ENCODE data around the gene JAKMIP1. TPM values are rescaled to one million over a fixed set of nuclear protein-coding genes. Genes with fewer than 3 reads are reported as not detected.
A peak's percentile ranks its signal among the peaks of the same experiment; 100 is the strongest.

The JAKMIP1 gene
- total RNA-seq, 1 donor from 2014 or later, result 11.3 TPM

DNA sequence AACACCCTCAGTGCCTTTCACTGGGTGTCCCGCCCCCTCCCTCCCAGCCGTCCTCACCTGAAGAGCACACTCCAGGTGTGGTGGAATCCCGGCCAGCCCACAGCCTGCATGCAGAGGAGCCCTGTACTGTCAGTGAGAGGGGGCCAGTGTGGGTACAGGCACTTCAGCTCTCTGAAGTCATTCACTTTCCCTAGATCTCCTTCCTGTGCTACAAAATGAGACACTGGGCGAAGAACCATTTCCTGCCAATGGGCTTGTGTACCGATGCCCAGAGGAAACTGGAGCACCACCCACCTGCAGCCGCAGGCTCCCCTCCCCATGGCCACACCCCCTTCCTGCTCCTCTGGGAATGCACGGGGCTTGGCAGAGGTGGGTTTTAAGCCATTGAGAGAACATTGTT is 108.2 kb downstream of the JAKMIP1 start:
- DNase-seq (ENCODE audit: low spot score), result no peak
- H3K4me1 Mint-ChIP-seq (ENCODE audit: low read depth), result peaks cover 15% of the 10 kb centered on the region
- no peaks in the 10 kb centered on the region for H3K9me3 Mint-ChIP-seq
- H3K4me3 Mint-ChIP-seq (ENCODE audit: low read depth), result peak overlapping the region; percentile 5
- H3K27me3 Mint-ChIP-seq (ENCODE audit: low read depth), result peaks cover 1% of the 10 kb centered on the region
- no peak overlapping the region for H3K27ac Mint-ChIP-seq
- intact Hi-C loops (cut with micrococcal nuclease), result no loop called here
- no peaks in the 10 kb centered on the region for H3K36me3 Mint-ChIP-seq (ENCODE audit: low read depth)

- Mint-ChIP-seq H3K9me3 (no peaks in the 10 kb centered on the region), H3K36me3 (ENCODE audit: low read depth) (peaks cover 4% of the 10 kb centered on the region), H3K4me3 (ENCODE audit: low read depth) (no peak overlapping the region), H3K4me1 (ENCODE audit: low read depth) (peaks cover 15% of the 10 kb centered on the region), H3K27me3 (ENCODE audit: low read depth) (peaks cover 1% of the 10 kb centered on the region), H3K27ac (no peak overlapping the region)
- no peak for DNase-seq (ENCODE audit: low spot score)
- intact Hi-C loops (cut with micrococcal nuclease), result no loop called here
Observed at GRCh38 chr4:6090931-6091330, 109.4 kb downstream of the JAKMIP1 start.

DNA sequence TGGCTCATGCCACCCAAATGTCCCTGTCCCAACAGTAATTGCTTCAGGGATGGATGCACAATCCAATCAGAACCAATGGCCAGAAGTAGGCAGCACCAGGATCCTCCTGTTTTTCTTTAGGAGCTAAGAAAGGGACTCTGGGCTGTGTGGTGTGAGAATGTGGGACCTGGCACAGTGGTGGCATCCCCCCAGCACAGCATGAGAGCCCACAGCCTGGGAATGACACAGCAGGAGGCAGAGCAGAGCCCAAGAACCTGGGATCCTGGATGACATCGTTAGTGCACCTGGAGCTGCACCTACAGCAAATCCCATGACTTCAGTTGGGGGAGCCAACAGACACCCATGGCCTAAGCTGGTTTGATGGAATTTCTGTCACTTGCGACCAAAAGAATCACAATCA is 111.4 kb downstream of the JAKMIP1 start:
- Mint-ChIP-seq H3K4me3 (ENCODE audit: low read depth) (no peak overlapping the region), H3K27ac (no peak overlapping the region), H3K9me3 (no peaks in the 10 kb centered on the region), H3K27me3 (ENCODE audit: low read depth) (no peaks in the 10 kb centered on the region), H3K4me1 (ENCODE audit: low read depth) (peaks cover 10% of the 10 kb centered on the region), H3K36me3 (ENCODE audit: low read depth) (peaks cover 11% of the 10 kb centered on the region)
- intact Hi-C loops (cut with micrococcal nuclease), result no loop called here
- no peak for DNase-seq (ENCODE audit: low spot score)

DNA sequence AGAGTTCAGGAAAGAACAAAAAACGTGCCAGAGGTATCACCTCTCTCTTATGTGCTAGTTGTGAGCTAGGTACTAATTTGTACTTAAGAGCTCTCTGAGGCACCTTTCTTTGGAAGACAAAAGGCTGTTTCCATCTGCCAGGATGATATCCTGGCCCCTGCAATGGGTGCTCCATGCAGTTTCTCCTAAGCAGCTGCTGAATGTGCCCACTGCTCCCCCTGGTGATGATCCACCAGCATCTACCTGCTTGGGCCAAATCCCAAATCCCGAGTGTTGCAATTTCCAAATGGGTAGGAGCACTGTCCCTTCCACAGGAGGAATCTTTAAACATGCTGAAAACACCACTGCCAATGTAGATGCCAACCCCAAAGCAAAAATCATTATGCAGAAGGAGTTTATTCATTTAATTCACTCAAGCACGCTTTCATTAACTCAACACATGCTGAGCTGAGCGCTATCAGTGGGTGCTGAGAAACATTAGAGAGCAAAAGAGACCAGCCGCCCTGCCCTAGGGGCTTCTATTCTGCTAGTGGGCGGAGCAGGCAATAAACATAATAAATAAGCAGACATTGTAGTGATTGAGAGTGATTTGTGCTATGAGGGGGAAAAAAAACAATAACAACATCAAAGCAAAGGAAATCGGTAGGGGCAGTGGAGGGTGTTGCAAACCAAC is 112.5 kb downstream of the JAKMIP1 start:
- intact Hi-C loops (cut with micrococcal nuclease), result no loop called here
- DNase-seq (ENCODE audit: low spot score), result no peak
- H3K4me3 Mint-ChIP-seq (ENCODE audit: low read depth), result no peak overlapping the region

GRCh38 chr4:6086846-6087245 is 113.5 kb downstream of the JAKMIP1 start:
- no peaks in the 10 kb centered on the region for H3K27me3 Mint-ChIP-seq (ENCODE audit: low read depth)
- DNase-seq (ENCODE audit: low spot score), result no peak
- no peak overlapping the region for H3K4me3 Mint-ChIP-seq (ENCODE audit: low read depth)
- no peaks in the 10 kb centered on the region for H3K4me1 Mint-ChIP-seq (ENCODE audit: low read depth)
- H3K36me3 Mint-ChIP-seq (ENCODE audit: low read depth), result peaks cover 17% of the 10 kb centered on the region
- no peak overlapping the region for H3K27ac Mint-ChIP-seq
- H3K9me3 Mint-ChIP-seq, result no peaks in the 10 kb centered on the region
- intact Hi-C loops (cut with micrococcal nuclease), result no loop called here

More for the DNA sequence above, 112.5 kb downstream of the JAKMIP1 start:
- peaks cover 6% of the 10 kb centered on the region for H3K4me1 Mint-ChIP-seq (ENCODE audit: low read depth)
- H3K9me3 Mint-ChIP-seq, result no peaks in the 10 kb centered on the region
- no peak overlapping the region for H3K27ac Mint-ChIP-seq
- no peaks in the 10 kb centered on the region for H3K27me3 Mint-ChIP-seq (ENCODE audit: low read depth)
- H3K36me3 Mint-ChIP-seq (ENCODE audit: low read depth), result peaks cover 11% of the 10 kb centered on the region

GRCh38 chr4:6085691-6086628 is 114.4 kb downstream of the JAKMIP1 start:
- intact Hi-C loops (cut with micrococcal nuclease), result no loop called here
- Mint-ChIP-seq H3K9me3 (no peaks in the 10 kb centered on the region), H3K27me3 (ENCODE audit: low read depth) (no peaks in the 10 kb centered on the region), H3K4me3 (ENCODE audit: low read depth) (no peak overlapping the region), H3K36me3 (ENCODE audit: low read depth) (peaks cover 26% of the 10 kb centered on the region), H3K4me1 (ENCODE audit: low read depth) (no peaks in the 10 kb centered on the region), H3K27ac (no peak overlapping the region)
- no peak for DNase-seq (ENCODE audit: low spot score)

- Mint-ChIP-seq H3K4me3 (ENCODE audit: low read depth) (no peak overlapping the region), H3K27me3 (ENCODE audit: low read depth) (no peaks in the 10 kb centered on the region), H3K36me3 (ENCODE audit: low read depth) (peaks cover 32% of the 10 kb centered on the region), H3K9me3 (no peaks in the 10 kb centered on the region), H3K27ac (no peak overlapping the region), H3K4me1 (ENCODE audit: low read depth) (no peaks in the 10 kb centered on the region)
- intact Hi-C loops (cut with micrococcal nuclease), result no loop called here
- DNase-seq (ENCODE audit: low spot score), result no peak
Observed at GRCh38 chr4:6085028-6085690, 115.2 kb downstream of the JAKMIP1 start.

- DNase-seq (ENCODE audit: low spot score), result no peak
- no peaks in the 10 kb centered on the region for H3K4me1 Mint-ChIP-seq (ENCODE audit: low read depth)
- intact Hi-C loops (cut with micrococcal nuclease), result loop anchor here (5.0 kb wide), 1 partner anchor 247 kb away; no protein-coding TSS in a partner anchor
- H3K36me3 Mint-ChIP-seq (ENCODE audit: low read depth), result peaks cover 33% of the 10 kb centered on the region
- no peak overlapping the region for H3K4me3 Mint-ChIP-seq (ENCODE audit: low read depth)
- H3K9me3 Mint-ChIP-seq, result no peaks in the 10 kb centered on the region
- H3K27me3 Mint-ChIP-seq (ENCODE audit: low read depth), result no peaks in the 10 kb centered on the region
- H3K27ac Mint-ChIP-seq, result no peak overlapping the region
Observed at GRCh38 chr4:6079965-6080364, 120.4 kb downstream of the JAKMIP1 start.

DNA sequence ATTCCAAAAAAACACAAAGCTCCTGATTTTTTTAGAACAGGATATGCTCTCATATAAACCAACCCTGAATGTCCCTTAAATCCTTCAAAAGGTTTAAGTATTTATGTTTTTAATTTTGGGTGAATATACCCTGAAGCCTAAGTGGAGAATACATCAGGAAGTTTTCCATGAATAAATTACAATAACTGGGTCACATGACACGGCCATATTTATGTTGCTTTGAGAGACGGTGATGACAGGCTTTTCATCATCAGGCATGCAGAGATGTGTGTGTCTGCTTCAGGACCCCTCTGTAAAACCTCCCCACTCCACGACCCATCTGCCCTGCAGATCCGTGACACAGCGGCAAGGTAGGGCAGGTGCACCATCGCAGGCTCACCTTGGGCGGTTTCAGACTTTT is 121.8 kb downstream of the JAKMIP1 start:
- peaks cover 27% of the 10 kb centered on the region for H3K36me3 Mint-ChIP-seq (ENCODE audit: low read depth)

GRCh38 chr4:6076391-6076790 is 124.0 kb downstream of the JAKMIP1 start:
- H3K36me3 Mint-ChIP-seq (ENCODE audit: low read depth), result peaks cover 18% of the 10 kb centered on the region
- no peak overlapping the region for H3K27ac Mint-ChIP-seq
- no peak overlapping the region for H3K4me3 Mint-ChIP-seq (ENCODE audit: low read depth)
- no peaks in the 10 kb centered on the region for H3K4me1 Mint-ChIP-seq (ENCODE audit: low read depth)
- H3K9me3 Mint-ChIP-seq, result no peaks in the 10 kb centered on the region
- no peak for DNase-seq (ENCODE audit: low spot score)
- no peaks in the 10 kb centered on the region for H3K27me3 Mint-ChIP-seq (ENCODE audit: low read depth)
- intact Hi-C loops (cut with micrococcal nuclease), result loop anchor here (5.0 kb wide), 1 partner anchor 251 kb away; no protein-coding TSS in a partner anchor

More for the DNA sequence above, 121.8 kb downstream of the JAKMIP1 start:
- Mint-ChIP-seq H3K9me3 (no peaks in the 10 kb centered on the region), H3K27ac (no peak overlapping the region), H3K4me1 (ENCODE audit: low read depth) (no peaks in the 10 kb centered on the region), H3K27me3 (ENCODE audit: low read depth) (no peaks in the 10 kb centered on the region), H3K4me3 (ENCODE audit: low read depth) (no peak overlapping the region)
- intact Hi-C loops (cut with micrococcal nuclease), result loop anchor here (5.0 kb wide), 1 partner anchor 249 kb away; no protein-coding TSS in a partner anchor
- no peak for DNase-seq (ENCODE audit: low spot score)

DNA sequence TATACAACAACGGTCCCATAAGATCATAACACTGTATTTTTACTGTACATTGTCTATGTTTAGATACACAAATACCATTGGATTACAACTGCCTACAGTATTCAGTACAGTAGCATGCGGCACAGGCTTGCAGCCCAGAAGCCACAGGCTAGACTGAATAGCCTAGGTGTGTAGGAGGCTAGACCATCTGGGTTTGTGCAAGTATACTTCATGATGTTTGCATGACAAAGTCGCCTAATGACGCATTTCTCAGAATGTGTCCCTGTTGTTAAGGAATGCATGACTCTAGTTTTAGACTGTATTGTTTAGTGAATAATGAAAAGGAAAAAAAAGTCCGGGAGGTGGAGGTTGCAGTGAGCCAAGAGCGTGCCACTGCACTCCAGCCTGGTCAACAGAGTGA is 125.6 kb downstream of the JAKMIP1 start:
- peaks cover 6% of the 10 kb centered on the region for H3K36me3 Mint-ChIP-seq (ENCODE audit: low read depth)
- no peak for DNase-seq (ENCODE audit: low spot score)
- H3K4me1 Mint-ChIP-seq (ENCODE audit: low read depth), result no peaks in the 10 kb centered on the region
- no peaks in the 10 kb centered on the region for H3K27me3 Mint-ChIP-seq (ENCODE audit: low read depth)
- intact Hi-C loops (cut with micrococcal nuclease), result loop anchor here (5.0 kb wide), 1 partner anchor 253 kb away; no protein-coding TSS in a partner anchor
- H3K27ac Mint-ChIP-seq, result no peak overlapping the region
- H3K4me3 Mint-ChIP-seq (ENCODE audit: low read depth), result no peak overlapping the region
- H3K9me3 Mint-ChIP-seq, result no peaks in the 10 kb centered on the region

DNA sequence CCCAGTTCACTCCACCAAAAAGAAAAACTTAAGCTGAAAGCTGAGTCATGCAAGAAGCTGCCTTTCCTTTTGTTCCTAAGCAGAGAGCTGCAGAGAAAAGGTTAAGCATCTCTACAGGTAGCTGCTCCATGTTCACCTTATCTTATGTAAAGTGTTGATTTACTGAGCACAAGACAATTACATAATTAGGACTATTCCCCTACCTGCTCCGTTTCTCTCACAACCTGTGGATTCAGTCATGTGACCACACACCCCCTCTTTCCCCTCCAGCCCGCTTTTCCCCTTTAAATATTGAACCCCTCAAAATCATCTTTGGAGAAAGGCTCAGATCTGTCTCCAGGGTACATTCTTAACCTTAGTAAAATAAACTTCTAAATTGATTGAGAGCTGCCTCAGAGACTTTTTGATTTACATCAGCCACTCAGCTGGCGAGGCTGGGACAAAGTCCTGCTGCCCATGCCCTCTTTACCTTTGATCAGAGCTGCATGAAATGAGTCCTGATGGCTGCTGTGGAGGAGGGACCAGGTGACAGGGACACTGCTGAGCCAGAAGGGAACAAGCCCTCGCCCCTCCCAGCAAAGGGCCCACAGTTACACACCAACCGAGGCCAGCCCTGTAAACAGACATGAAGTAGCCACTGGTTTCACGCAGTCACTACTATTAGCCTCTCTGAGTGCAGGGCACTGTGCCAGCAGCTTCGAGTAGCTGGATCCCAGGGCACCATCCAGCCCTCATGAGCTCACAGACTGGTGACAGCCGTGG is 128.2 kb downstream of the JAKMIP1 start:
- no peak overlapping the region for H3K27ac Mint-ChIP-seq

More for the DNA sequence above, 128.2 kb downstream of the JAKMIP1 start:
- Mint-ChIP-seq H3K4me1 (ENCODE audit: low read depth) (no peaks in the 10 kb centered on the region), H3K27me3 (ENCODE audit: low read depth) (no peaks in the 10 kb centered on the region), H3K36me3 (ENCODE audit: low read depth) (peaks cover 2% of the 10 kb centered on the region), H3K4me3 (ENCODE audit: low read depth) (no peak overlapping the region), H3K9me3 (no peaks in the 10 kb centered on the region)
- DNase-seq (ENCODE audit: low spot score), result no peak
- intact Hi-C loops (cut with micrococcal nuclease), result no loop called here
